GM11168 (cell line): ENCODE results near the gene TTLL10.

Source experiments
- in situ Hi-C: fragments of 300-500 bp; cut with MboI; formaldehyde crosslinking; loops from one replicate; pipeline ENCODE4 v1.12.0; 2022; ENCODE audit warnings: low sequenced_read_pairs; ENCODE audit not compliant: unreplicated experiment

The TTLL10 gene

DNA sequence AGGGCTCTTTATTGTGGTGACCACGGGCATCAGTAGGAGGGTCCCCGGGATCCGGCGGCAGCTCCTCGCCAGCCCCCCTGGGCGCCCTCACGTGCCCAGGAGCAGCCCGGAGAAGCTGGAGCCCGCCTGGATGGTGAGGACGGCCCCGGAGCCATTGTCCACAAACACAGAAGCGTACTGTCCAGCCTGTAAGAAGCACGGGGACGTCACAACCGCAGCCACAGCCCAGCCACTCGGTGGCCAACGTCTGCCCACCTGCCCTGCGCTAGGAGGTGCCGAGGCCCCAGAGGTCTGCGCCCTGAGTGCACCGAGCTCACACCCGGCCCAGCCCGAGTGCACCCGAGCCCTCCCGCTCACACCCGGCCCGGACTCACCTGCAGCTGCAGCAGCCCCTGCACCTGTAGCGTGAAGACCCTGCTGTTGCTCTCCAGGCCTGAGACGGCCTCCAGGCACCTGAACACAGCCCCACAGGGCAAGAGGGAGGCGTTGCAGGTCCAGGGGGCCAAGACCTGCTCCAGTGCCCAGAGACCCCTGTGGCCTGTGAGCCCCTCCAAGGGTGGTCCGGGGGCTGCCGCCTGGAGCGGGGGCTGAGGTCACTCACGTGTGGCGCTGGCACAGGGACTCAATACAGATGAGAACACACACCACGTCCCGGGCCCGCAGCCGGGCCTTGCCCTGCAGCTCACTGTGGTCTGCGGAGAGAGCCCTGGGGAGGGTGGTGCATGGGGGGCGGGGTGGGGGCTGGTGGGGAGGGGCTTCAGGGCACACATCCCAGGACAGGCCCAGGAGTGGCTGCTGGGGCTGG is 69.0 kb downstream of the TTLL10 start:
- in situ Hi-C loops, result no loop called here

DNA sequence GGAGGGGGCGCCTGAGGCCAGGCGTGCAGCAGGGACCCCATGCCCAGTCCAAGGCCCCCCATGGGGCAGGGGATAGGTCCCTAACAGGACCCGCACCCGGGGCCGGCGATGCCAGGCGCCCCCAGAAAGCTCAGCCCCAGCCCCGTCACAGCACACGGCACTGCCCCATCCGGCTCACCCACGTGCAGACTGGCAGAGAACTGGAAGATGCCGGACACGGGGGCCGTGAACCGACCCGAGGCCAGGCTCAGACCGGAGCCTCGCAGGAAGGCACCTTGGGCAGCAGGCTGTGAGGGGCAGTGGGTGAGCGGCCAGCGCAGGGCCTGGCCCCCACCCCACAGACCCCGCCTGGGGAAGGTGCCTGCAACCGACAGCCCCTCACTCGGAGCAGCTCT is 69.6 kb downstream of the TTLL10 start:
- in situ Hi-C loops, result no loop called here

DNA sequence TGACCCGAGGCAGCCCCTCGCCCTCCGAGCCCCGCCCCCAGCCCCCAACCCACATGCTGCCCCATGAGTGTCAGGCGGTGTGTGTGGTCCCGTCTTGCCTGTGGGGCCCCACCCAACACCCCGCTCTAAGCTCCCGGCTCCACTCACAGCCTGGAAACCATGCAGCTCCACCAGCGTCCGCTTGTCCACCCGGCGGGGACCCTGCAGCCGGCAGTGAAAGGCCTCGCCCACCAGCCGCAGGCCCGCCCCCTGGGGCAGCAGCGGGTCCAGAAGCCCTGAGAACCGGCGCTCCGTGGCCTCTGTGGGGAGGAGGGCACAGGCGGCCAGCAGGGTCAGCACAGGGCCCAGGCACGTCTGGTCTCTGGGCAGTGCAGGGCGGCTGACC is 70.1 kb downstream of the TTLL10 start:
- in situ Hi-C loops, result no loop called here

DNA sequence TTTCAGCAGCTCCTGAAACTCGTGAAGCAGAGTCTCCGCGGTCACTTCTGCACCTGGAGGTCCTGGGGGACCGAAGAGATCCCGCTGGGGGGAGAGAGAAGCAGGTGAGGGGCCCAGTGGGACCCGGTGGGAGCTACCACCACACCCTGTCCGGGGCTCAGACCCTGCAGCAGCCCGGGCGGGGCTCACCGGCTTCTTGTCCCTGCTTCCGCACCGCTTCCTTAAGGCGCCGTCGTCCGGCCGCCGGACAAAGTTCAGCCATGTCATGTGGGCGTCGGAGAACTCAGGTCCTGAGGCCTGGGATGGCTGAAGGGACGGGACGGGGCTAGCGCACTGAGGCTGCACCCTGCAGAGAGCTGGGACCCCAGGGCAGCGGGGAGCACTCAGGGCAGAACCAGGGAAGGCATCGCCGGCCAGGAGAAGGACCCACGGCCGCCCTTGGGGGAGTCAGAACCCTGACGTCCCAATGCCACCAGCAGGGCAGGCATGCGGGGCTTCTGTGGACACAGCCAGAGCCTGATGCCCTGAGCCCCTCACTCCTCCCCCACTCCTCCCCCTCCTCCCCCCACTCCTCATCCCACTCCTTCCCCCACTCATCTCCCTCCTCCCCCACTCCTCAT is 70.6 kb downstream of the TTLL10 start:
- in situ Hi-C loops, result no loop called here

DNA sequence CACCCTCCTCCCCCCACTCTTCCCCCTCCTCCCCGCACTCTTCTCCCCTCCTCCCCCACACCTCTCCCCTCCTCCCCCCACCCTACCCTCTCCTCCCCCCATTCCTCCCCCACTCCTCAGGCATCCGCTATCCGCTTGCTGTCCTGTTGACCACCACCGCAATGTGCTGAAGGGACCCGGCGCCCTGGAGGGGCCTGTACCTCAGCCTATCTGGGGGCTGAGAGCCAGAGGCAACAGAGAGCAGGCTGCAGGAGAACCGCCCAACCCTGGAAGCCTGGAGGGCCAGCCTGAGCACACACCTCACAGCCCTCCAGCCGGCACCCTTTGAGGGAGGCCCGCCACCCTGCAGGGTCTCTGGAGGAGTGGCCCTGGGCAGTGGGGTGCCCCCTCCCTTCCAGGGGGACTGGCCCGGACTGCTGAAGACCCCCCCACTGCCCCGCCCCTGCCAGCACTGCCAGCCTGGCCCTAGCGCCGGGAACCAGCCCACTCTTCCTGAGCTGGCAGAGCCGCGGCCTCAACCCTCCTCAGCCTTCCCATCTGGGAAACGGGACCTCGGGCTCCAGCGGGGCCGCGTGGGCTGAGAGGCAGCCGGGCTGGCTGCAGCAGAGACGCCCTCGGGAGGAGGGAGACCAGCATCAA is 71.6 kb downstream of the TTLL10 start:
- in situ Hi-C loops, result no loop called here

DNA sequence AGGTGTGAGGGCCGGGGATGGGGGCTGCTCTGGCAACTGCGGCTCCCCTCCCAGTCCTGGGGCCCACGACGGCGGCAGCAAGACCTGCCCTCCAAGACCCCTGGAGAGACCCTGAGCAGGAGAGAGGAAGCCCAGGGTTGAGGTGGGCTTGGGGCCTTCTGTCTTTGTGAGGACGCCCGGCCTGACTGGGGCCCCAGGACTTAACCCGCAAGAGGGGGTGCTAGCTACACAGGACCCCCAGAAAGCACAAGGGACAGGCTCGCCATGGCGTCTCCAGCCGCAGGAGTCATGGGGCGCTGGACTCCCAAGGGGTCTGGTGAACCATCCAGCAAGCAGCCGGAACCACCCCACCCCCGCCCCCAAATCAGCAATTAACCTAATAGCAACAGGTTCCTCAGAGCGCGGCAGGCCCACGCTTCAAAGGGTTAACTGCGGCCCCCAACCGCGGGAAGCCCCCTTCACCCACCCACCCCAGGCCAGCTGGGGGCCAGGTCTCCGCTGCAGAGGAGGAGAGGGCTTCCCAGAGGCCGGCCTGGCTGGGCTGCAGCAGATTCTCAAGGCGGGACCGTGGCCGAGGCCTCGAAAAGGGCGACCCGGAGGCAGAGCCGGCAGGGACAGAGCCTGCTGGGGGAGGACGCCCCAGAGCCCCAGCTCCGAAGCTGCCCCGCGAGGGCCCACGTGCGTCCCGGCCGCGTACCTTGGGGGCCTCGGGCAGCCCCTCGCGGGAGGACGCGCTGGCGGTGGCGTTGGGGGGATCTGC is 72.3 kb downstream of the TTLL10 start:
- in situ Hi-C loops, result no loop called here

DNA sequence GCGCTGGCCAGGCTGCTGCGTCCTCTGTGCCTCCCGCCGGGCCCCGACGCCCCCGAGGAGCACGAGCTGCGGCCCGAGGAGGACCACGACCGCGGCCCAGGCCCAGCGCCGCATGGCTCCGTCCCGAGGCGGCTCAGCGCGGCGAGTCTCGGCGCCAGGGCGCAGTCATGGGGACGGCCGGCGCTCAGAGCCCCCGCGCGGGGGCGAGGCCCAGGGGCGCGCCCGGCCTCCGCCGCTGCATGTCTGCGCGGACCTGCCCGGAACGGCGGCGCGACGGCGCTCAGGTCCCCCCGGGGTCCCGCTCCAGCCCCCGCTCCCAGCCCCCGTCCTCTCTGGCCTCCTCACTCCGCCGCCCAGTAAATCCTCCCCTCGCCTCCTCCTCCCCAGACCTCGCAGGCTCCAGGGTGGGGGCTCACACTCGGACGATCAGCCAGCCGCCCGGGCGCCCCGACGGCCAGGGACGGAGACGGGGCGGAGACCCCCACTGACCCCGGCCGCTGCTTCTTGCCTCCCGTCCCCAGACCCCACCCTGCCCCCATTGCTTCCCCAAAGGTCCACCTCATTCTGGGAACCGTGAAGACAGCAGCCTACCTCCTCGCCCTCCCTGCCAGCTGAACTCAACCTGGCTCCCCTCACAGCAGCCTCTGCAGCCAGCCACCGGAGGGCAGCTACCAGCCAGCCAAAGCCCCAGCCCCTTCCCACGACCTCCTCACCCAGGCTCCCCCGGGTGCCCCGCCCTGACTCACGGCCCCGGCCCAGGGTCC is 73.1 kb downstream of the TTLL10 start, which contains the start of gene C1QTNF12:
Gene C1QTNF12 (minus strand): TSS at position 146 of the 764 bp plus-strand sequence. CDS start 32 bp downstream, at position 114.
- in situ Hi-C loops, result no loop called here

DNA sequence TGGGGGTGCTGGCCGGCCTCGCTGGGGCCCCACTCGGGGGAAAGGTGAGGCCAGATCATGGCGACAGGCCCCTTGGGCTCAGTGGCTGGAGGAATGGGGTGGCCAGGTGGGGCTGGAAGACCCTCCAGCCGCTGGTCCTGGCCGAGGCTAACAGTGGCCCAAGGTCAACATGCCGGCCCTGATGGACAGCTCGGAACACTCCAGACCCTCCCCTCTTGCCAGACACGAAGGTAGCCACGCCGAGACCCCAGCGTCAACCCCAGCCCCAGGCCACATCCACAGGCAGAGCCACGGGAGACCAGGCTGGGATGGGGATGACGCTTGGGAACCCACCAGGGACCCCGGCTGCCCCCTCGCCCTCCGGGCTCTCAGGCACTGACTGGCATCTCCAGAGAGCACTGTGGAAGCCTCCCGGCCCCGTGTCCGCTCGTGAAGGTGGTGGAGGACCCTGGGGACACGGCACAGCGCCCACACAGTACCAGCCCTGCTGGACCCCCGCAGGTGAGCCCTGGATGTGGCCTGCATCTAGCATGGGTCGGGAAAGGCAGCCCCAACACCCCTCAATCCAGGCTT is 73.7 kb downstream of the TTLL10 start:
- in situ Hi-C loops, result no loop called here
